GM19328 (cell line): ENCODE measurements around the gene RAD51B.

Source experiments
- ATAC-seq: cut with Tn5 transposase; IDR thresholded peaks from one replicate; pipeline ENCODE4 v1.9.1; 2021; ENCODE audit warnings: mild to moderate bottlenecking, moderate library complexity; ENCODE audit not compliant: unreplicated experiment

The RAD51B gene

GRCh38 chr14:68370057-68370360 is 550.4 kb downstream of the RAD51B start:
- ATAC-seq, result no peak

DNA sequence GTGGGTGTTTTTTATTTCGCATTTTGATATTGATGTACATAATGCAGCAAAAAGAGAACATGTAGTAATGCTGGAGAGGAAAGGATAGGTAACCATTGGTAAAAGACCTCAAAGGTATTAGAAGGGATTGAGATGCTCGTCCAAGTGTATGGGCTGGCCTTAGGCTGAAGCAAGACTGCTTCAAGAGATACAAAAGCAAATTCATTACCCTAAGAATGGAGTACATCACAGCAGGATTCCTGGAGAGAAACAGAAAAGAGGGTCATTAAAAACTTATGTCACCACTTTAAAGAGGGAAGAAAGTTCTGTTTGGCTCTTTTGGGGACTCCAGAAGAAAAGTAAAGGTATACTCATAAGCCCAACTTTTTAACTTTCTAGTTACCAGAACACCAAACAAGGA is 552.8 kb downstream of the RAD51B start:
- ATAC-seq, result no peak

GRCh38 chr14:68373124-68373646 is 553.6 kb downstream of the RAD51B start:
- no peak for ATAC-seq

GRCh38 chr14:68373847-68374444 is 554.4 kb downstream of the RAD51B start:
- no peak for ATAC-seq

DNA sequence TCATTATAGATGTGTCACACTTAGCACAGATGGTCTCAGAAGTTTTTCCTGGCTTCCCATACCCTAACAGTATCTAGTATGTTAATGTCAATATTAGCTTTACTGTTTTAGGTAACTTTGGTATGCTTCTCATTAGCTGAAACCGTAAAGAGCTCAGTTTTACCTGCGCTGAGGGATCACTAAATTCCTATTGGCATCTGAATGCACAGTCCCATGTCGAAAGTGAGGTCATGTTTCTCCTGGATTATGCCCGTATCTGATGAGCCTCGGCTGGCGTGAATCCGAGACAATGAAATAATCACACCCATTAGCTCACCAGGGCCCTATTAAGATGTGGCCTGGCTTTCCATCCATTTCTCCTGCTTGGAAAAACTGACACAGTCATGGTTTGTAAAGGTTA is 555.1 kb downstream of the RAD51B start:
- ATAC-seq, result no peak

DNA sequence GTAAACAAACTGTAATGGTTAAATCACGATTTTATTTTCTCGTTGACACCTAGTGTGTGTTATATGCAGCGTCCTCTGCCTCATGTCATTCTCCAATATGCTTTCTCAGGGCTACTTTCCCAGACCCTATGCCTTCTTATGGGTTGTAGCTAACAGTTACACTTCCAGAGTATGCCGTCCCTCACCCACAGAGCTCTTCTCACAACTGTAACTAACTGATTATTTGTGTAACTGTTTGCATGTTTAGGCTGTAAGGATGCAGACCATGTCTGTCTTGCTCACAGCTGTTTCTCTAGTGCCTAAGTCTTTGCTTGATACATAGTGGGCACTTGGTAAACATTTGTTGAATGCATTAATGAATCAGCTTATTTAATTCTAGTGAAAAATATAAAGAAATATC is 555.8 kb downstream of the RAD51B start:
- ATAC-seq, result no peak

DNA sequence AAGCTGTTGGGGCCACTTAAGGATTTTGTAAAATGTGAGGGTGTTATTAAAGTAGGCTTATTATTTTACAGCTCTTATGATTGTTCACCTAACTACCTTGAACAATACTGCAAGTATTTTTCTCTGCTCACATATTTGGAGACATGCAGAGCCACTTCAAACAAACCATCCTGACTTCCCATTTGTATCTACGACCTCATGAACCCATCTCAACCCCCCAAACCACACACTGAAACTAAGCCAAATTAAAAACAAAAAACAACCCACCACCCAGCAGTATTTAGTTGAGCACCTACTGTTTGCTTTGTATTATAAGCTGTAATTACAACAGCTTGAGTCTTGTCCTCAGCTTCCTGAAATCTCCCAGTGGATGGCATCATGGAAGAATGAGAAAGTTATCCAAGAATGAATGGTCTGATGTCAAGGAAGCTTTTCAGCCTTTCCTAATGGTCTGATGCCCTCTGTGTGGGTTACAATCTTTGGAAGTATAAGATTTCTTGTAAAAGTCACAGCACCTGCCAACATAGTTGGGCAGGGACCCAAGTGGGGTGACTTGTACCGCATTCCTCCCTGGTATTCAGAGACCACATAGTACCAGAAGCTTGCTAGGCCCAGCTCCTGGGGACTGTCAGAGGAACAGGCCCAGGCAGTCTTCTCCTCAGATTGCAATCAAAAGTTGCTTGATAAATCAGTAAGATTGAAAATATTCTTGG is 556.6 kb downstream of the RAD51B start:
- ATAC-seq, result no peak

- no peak for ATAC-seq
Measured at GRCh38 chr14:68377006-68377405, 557.4 kb downstream of the RAD51B start.

DNA sequence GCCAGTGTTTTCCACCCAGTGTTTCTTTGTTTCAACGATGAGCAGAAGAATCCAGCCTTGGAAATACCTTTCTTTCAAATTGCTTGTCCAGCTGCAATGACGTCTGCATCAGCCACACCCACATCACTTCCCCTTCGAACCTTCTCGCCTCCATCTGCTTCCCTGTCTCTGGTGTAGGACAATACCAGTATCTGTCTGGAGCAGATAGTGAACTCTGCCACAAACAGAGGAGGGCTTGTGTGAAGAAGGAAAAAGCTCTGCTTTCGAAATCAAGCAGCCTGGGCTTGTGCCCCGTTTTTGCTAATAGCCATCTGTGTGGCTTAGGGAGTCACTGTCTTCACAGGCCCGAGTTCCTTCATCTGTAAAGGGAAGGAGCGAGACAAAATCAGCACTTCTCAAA is 557.9 kb downstream of the RAD51B start:
- ATAC-seq, result no peak

DNA sequence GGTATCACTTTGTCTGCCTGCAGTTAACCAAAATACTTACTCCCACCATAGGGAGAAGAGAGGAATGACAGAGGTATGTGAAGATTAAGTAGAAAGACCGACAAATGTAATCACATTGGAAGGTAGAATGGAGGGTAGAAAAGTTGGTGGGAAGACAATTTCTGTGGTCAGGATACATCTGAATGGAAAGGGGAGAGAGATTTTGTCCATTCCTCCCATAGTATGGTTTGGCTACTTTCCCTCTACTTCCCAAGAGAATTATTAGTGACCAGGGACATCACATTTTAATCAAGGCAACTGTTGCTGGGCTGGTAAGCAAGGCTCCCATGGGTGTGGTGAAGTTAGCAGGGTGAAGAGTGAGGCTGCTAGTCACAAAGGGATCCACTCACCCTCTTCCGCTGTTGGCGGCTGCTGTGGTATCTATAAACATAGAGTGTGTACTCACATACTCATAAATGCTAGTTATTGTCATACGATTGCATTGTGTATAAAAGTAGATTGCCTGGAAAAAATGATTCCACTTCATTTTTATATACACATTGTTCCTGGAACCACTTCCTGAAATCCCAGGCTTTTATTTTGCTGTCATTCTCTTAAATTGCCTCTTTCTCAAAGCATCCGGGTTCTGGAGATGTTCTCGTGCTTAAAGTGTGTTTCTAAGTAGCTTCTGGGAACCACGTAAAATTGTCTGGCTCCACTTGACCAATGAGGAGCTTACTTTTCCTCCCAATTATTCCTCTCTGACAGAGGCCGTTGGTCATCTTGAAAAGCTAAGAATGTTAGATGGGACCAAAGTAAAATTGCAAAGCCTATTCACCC is 560.1 kb downstream of the RAD51B start:
- ATAC-seq, result no peak

DNA sequence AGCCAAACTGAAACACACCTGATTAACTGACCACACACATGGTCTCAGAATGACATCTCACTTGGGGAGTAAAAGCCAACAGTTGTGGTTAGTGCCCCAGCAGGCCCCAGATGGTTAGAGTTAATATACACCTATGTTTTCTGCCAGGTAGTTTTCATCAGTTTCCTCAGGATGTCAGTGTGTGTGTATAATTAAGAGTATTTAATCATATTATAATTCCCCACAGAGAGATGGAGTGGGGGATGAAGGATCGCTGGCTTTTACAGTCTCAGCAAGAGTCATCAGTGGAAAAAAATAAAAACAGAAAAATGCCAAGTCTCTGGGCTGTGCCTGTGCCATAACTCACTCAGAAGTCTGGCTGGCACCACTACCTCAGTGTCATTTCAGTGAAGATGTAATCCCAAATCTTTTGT is 560.8 kb downstream of the RAD51B start:
- ATAC-seq, result no peak

- no peak for ATAC-seq
Measured at GRCh38 chr14:68384335-68384734, 564.8 kb downstream of the RAD51B start.

- no peak for ATAC-seq
Measured at GRCh38 chr14:68384881-68385280, 565.3 kb downstream of the RAD51B start.

DNA sequence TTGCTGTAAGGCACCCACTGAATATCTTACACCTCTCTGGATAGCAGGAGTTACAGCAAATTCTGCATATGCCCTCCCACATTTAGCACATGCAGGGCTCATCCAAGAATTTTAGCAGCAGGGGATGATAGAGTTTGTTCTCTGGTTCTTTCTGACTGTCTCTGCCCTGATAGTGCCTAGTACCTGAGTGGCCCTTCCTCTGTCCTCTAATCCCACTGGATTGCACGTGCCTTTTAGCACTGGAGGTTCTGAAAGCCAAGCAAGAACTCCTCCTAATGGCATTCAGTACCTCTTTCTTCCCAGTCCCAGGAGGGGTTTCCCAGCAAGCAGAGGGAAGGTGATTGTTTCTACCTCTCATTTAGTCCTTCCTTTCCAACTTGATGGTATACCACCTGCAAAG is 566.9 kb downstream of the RAD51B start:
- no peak for ATAC-seq

GRCh38 chr14:68386950-68387779 is 567.6 kb downstream of the RAD51B start:
- no peak for ATAC-seq

DNA sequence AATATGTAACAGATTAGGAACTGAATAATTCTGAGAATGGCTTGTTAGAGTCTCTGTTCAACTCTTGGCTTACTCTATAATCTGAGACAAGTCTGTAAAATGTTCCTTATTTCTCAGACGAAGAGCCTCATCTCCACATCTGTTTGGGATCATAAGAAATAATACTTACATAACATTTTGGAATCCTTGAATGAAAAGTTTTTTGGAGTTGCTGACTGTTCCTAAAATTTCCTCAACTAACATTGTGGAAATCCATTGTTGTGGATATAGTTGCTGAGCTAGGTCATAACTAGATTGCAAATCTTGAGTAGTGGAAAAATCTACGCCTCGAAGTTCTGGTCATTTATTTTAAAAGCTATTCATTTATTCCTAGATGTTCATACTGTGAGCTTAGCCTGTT is 570.4 kb downstream of the RAD51B start:
- no peak for ATAC-seq

DNA sequence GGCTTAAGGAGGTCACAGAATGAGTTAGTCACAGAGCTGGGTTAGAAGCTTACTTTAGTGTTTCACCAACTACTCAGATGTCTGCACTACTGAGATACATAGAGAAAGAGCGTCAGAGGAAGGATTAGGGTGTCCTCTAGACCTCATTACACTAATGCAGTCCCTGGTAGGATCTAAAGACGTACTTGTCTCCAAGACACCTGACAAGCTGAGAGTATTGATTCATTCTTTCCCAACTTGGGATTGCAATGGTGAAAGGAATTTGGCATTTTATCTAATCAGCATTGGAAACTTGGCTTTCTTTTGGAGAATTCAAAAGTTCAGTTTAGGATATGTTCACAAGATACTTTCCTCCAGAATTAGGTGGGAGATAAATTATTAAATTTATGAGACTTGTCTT is 571.2 kb downstream of the RAD51B start:
- no peak for ATAC-seq

DNA sequence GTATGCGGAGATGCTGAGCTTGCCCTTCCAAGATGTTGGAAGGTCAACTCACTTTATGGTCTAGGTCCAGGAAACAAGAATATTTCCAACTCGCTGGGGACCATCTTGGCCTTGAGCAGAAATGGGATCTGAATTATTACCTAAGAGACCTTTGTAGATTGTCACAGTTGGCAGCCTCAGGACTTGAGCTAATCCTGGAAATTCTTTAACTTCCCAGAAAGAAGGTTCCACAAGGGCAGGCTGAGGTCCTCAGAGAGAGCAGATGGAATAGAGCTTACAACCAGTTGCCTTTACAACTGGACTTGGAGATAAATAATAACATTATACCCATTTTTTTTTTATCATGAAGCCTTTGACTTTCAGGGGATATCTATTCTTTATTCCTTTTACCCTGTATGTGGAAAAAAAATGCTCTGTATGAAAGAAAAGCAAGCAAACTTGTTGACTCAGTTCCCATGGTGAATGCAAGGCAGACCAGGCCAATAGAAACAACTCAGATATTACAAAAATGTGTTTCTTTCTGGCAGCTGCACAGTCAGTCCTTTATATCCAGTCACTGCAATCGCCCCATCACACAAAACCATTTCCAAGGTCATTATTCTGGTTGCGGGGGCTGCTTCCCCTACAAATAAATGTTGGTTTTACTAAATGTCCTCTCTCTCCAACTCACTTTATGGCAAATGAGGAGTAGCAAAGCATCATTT is 571.9 kb downstream of the RAD51B start:
- no peak for ATAC-seq

DNA sequence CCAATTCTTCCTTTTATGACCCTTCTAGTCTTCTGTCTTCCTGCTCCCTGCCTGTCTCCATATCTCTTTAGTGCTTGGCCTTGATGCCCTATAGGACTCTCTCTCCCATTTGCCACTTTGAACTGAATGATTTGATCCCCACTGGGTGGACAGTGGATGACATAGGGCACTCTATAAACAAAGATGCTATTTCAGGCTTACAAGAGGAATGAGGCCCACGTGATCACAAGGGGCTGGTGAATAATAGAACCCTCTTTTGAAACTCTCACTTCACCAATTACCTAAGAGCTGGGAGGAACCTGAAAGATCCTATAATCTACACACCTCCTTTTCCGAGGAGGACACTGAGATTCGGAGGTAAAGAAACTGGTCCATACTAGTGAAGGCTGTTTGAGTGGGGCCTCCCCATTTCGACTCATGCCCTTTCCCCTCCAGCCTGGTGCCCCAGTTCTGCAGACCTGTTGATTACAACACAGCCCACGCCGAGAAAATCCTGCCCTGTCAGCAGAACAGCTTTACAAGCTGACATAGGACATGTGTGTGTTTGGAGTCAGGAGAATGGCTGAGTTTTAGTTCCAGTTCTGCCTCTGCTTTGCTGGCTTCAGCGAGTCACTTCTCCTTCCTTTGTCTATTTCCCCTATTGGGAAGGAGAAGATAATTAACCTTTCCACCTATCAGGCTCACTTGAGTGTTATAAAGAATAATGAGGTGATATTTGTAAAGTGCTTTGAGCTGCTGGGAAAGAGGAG is 573.0 kb downstream of the RAD51B start:
- no peak for ATAC-seq

- no peak for ATAC-seq
Measured at GRCh38 chr14:68393259-68393658, 573.7 kb downstream of the RAD51B start.
